Stomach (tissue), 4 donors: ENCODE results near the gene TMOD1.

Experiments used
- CTCF ChIP-seq, 7 experiments: fragments of 450-650 bp in 4 of 7; fragments of 200-600 bp in 3 of 7; sonication (generic) in 3 of 7; IDR thresholded peaks; one replicate each; pipeline ENCODE4 v1.5.1; 2016 to 2019; ENCODE audit warnings: antibody characterized with exemption in 7 of 7, control low read depth in 2 of 7, mild to moderate bottlenecking in 1 of 7
- EP300 ChIP-seq: sonication (generic); formaldehyde crosslinking; IDR thresholded peaks from one replicate; pipeline ENCODE4 v1.6.1; 2017; ENCODE audit warnings: antibody characterized with exemption
- POLR2A ChIP-seq, 4 donors: fragments of 450-650 bp; IDR thresholded peaks; one replicate each; pipeline ENCODE4 v1.6.1; 2016; ENCODE audit warnings: antibody characterized with exemption in 4 of 4, control low read depth in 2 of 4, mild to moderate bottlenecking in 1 of 4, moderate library complexity in 1 of 4
- POLR2AphosphoS5 ChIP-seq, 3 donors: sonication (generic); formaldehyde crosslinking; IDR thresholded peaks; one replicate each; pipeline ENCODE4 v1.6.1; 2016; ENCODE audit warnings: antibody characterized with exemption in 3 of 3

- no peak for TF ChIP-seq CTCF (IDR thresholded peaks at IDR 0.05)
- no peak for TF ChIP-seq EP300
- TF ChIP-seq POLR2AphosphoS5 (IDR thresholded peaks at IDR 0.05), result no peak
- no peak for TF ChIP-seq POLR2A (IDR thresholded peaks at IDR 0.05)
Measured at GRCh38 chr9:97502222-97502983, 937 bp downstream of the TMOD1 start.
